HG03571 (cell line): Measurements from ENCODE around the gene RNF222.
A peak's percentile ranks its signal among the peaks of the same experiment; 100 is the strongest.
"Not testable (repeated sequence)": the region's sequence is repeated elsewhere in the genome, so short reads cannot be mapped to it uniquely, and the experiment has no call there.

Source experiments
- ATAC-seq: cut with Tn5 transposase; IDR thresholded peaks from one replicate; pipeline ENCODE4 v1.9.1; 2021; ENCODE audit not compliant: unreplicated experiment

The RNF222 gene

DNA sequence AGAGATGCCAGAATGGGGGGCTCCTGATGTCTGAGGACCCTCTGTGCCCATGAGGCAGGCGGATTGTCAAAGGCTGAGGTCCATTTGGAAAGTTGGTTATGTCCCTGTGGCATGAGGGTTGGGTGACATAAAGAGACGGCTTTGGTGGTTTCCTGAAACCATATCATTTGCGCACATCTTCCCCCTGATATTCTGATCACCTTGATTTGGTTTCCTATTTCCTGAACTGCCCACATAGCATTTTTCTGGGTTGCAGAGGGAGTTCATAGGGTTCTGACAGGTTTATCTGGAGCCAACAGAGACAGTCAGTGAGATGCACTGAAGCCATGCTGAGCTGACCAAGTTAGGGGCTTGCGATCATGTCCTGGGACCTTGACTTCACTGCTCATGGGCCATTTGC, 15.7 kb upstream of the RNF222 start:
- no peak for ATAC-seq

DNA sequence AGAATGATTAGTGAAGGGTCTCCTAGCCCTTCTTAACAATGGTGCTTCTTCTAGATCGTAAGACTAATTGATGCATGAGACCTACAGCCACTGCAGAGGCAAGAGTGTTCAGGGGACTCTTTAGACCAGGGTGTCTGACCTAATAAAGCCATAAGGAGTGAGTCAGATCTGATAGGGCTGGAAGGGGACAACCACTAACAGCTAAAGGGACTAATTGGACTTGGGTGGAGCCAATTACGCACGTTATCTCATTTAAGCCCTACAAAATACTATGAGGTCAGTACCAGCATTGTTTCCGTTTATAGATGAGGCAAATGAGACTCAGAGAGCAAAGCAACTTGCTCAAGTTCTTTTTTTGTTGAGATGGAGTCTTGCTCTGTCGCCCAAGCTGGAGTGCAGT, 14.5 kb upstream of the RNF222 start:
- no peak for ATAC-seq

DNA sequence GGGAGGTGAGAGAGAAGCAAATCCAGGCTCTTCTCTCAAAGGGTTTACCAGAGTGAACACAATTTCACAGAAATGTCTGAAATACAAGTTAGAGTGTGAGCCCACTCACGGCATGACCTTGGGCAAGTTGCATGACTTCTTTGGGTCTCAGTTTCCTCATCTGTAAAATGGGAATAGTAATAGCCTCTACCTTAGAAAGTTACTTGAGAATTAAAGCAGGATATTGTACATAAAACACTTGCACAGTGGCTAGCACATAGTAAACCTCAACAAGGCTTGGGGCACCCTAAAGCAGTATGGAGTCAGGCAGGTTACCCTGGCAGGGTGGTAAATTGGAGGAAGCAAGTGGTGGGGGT, 13.2 kb upstream of the RNF222 start:
- ATAC-seq, result no peak

DNA sequence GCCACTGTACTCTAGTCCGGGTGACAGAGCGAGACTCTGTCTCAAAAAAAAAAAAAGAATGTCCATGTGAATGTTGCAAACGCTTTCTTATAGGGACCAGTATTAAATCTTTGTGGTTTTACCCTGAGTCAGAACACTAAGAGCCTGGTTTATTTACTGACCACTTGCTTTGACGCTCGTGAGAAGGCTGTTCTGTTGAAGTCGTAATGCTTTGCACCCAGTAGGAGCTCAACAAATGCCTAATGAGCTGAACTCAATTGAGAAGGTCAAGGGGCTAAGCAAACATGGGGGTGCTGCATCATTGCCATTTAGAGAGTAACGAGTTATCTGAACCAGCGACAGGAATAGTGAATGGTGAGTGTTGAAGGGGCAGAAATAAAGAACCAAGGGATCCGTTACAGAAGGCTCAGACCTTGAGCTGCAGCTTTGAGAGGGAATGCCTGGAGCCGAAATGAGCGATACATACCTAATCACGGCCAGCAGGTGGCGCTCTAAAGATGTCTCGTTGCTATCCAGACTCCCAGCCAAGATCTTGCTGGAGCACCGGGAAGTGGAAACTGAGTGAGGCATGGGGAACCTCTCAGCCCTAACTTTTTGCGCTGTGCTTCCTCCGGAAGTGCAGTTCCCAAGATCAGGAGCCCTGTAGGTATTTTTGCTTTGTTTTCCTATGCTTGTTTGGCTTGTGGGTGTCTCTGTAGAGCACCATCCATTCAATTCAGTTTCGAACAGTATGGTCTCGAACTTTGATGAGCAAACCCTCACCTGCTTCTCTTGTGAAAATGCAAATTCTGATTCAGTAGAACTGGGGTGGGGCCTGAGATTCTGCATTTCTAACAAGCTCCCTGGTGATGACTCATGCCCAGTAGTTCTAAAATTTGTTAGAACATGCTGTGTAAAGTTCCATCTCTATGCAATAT, 12.6 kb upstream of the RNF222 start:
- ATAC-seq, result no peak

DNA sequence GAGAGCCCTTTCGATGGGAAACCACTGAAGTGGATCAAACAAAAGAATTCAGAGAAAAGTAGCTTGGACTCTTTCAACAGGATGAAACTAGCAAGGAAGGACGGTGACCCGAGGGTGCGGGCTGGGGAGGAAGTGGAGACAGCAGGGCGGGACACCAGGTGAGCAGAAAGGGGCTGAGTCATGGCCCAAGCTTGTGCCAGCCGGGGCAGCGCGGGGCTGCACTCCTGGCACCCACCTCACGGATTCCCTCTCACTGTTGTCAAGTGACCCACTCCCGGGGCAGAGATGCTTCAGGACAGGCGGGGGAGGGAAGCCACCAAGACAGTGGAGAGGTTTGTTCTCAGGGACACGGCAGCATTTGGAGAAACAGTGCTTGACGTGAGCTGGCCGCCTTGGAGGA, 10.7 kb upstream of the RNF222 start:
- no peak for ATAC-seq

DNA sequence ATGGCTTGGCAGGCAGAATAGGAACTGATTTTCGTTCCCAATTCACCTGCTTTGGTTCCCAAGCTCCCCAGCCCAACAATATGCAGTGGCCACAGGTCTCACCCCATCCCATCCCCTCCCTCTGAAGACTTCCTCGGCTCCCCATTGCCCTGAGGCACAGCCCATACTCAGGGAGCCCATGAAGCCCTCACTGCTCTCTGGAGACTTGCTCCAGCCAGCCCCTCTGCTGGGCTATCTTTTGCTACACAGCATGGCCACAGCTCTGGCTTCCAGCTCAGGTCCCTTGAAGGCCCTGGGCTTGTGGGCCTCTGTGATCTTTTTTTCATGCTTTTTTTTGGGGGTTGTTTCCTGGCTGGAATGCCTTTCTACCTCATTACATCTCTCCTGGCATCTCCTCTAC, 8.5 kb upstream of the RNF222 start:
- no peak for ATAC-seq

DNA sequence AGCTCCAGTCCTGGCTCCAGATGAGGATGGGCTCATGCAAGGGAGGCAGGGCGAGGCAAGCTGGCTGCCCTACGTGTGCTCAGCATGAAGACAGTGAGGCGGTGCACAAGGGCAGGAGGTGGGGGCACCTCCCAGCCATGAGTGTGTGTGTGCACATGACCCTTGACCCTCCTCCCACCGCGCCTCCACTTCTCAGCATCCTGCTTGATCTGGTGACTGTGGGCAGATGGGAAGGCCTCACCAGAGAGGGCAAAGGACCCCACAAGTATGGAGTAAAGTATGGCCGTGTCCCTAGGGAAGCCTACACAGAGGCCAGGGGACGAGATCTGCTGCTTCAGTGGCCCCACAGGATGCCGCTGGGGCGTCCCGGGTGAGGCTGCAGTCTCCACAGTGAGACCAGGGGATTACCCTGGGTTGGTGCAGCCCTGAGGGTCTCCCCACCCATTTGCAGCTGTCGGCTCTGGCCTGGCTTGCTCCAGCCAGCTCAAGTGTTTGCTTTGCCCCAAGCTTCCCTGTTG, 7.9 kb upstream of the RNF222 start:
- no peak for ATAC-seq

DNA sequence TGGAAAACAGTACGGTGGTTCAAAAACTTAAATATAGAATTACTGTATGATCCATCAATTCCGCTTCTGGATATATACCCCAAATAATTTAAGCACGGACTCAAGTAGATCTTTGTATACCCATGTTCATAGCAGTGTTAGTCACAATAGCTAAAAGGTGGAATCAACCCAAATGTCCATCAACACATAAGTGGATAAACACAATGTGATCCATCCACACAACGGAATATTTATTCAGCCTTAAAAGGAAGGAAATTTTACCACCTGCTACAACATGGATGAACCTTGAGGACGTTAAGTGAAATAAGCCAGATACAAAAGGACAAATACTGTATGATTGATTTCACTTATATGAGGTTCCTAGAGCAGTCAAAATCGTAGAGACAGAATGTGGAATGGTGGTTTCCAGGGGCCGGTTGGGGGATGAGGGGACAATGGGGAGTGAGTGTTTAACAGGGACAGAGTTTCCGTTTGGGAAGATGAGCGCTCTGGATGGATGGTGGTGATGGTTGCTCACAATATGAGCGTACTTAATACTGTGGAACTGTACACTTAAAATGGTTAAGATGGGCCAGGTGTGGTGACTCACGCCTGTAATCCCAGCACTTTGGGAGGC, 5.4 kb upstream of the RNF222 start:
- no peak for ATAC-seq

DNA sequence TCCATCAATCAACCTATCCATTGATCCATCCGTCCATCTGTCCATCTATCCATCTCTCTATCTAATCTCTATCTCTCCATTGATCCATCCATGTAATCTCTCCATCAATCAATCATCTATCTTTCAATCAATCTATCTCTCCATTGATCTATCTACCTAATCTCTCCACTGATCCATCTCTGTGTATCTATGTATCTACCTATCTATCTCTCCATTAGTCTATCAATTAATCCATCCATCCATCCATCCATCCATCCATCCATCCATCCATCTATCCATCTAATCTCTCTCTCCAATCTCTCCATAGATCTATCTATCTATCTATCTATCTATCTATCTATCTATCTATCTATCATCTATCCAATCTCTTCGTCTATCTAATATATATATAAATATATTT, 3.5 kb upstream of the RNF222 start:
- no peak for ATAC-seq

DNA sequence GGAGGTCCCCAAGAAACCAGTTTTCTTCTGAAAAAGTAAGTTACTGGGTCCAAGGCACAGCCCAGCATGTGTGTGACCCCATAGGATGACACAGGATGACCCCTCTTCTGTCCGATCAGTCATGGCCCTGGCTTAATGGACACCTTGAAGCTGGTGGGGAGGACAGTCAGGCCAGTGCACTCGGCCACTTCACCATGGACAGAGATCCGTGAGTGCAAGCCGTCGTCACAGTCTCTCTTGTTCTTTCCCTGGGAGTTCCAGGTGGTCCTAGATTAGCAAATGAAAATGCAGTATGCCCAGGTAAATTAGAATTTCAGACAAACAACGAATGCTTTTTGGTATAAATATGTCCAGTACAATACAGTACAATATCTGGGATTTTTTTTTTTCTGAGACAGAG, 1.4 kb upstream of the RNF222 start:
- ATAC-seq, result no peak

DNA sequence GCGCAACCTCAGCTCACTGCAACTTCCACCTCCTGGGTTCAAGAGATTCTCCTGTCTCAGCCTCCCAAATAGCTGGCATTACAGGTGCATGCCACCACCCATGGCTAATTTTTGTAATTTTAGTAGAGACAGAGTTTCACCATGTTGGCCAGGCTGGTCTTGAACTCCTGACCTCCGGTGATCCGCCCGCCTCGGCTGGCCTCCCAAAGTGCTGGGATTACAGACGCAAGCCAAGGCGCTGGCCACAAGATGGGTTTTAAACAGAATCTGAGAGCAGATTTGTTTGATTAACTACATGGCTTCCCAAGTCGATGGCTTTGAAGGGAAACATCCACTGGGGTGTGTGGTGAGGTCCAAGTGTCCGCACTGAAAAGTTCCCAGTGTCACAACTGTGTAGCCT, 3.1 kb downstream of the RNF222 start:
- not testable (repeated sequence) for ATAC-seq

DNA sequence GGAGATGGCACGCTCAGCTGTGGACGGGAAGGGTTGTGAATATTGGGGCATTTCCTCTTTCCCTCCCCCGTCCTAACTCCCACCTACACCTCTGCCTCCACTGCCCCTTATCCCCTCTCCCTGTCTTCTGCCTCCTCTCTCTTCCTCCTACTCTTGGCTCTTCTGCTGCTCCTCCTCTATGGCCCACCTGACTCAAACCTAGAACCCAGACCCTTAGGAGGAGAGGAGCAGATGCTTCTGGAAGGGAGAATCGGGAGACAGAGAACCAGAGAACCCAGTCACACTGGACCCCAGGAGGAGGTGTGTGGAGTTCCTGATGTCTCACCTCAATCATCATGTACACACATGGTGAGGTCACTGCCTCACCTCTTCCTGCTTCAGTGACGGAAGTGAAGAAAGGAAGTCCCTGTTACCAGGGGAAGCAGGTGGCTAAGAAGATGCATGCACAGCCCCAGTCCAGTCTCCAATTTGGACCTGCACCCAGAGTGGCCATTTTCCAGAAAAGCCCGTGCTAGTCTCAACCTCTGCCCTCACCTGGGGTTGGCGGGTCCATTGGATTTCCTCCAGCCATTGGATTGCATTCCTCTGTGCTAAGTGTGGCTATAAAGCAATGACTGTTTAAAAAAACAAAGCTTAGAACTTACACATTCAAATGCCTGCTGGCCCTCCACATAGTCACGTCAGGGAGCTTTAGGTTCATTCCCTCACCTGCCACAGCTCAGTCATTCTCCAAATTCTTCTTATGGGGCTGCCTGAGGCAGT, 4.0 kb downstream of the RNF222 start:
- no peak for ATAC-seq

DNA sequence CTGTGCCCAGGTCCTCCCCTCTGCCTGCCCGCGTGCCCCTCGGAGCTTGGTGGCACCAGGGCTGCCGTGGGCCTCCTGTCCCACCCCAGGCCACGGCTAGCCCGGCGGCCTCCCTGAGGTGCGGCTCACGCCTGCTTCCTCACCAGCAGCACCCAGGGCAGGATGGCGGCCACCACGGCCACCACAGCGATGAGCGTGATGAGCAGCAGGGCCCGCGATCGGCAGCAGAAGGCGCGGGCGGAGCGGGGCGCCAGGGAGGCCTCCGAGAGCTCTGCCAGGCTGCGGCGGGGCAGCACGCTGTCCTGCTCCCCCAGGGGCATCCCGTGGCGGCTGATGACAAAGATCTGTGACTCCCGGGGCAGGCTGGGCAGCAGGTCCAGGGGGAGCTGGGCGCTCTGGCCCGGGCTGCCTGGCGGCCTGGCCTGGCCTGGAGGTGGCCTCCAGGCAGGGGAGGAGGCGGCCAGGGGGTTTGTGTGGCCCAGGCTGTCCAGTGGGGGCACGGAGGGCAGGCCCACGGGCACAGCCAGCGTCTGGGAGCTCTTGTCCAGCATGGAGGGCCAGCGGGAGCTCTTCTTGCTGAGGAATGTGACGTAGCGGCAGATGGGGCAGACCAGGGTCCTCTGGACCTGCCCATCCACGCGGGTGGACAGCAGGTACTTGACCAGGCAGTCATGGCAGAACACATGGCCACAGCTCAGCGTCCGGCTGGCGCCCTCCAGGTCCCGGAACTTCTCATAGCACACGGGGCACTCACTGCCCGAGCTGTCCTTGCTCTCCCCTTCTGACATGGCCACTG, 4.8 kb downstream of the RNF222 start:
- no peak for ATAC-seq

DNA sequence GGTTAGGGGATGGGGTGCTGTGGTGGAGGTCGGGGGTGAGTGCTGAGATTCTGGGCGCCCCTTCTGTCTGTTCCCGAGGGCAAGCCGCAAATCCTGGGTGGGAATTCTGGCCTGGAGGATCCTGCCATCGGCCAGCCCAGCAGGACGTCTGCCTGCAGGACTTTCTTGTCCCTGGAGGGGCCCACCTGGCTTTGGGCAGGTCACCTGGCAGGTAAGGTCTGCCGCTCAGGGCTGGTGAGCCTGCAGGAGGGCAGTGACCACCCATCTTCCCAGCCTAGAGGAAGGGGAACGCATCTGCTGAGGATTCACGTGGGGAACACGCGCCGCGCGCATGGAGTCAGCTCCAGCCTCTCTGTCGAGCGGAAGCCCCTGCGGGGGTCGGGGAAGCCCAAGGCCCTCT, 5.4 kb downstream of the RNF222 start:
- no peak for ATAC-seq

DNA sequence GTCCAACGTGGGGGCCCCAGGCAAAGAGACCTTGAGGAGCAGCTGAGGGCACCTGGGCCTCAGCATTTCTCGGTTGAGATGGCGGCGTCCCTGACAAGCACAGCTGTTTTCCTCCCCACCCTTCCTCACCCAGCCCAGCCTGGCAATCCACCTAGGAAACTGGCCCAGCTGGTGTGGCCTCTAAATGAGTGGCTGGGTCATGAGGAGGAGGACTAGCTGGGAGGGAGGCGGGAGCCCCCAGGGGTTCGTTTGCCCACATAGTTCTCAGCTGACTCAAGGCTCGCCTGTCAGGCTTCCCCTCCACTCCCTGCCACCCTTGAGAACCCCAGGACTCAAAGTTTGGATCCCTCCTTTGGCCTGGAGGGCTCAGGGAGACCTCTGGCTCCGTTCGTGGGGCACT, 5.9 kb downstream of the RNF222 start:
- ATAC-seq, result no peak

DNA sequence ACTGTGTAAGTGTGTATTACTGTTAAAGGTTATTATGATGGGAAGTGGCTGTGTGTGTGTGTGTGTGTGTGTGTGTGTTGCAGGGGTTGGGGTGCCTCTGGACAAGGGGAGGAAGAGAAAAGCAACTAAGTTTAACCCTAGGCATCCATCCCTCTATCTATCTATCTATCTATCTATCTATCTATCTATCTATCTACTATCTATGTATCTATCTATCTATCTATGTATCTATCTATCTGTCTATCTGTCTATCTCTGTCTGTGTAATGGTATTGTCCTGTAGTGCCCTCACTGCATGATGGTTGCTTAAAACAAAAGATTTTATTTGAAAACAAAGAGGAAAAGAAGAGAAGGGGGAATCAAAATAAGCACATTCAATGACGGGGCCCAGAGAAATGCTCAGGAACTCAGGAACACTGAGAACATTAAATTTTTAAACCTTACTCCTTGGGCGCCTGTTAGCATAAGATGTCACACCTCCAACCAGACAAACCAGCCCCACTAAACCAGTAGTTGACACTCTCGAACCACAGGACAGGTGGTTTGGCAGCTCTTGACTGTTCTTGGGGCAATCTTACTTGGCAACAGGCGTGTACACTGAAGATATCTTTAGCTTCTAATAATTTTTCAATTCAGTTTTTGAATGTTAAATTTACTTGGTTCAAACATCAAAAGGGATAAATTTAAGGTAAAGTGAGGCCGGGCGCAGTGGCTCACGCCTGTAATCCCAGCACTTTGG, 9.5 kb downstream of the RNF222 start:
- no peak for ATAC-seq

DNA sequence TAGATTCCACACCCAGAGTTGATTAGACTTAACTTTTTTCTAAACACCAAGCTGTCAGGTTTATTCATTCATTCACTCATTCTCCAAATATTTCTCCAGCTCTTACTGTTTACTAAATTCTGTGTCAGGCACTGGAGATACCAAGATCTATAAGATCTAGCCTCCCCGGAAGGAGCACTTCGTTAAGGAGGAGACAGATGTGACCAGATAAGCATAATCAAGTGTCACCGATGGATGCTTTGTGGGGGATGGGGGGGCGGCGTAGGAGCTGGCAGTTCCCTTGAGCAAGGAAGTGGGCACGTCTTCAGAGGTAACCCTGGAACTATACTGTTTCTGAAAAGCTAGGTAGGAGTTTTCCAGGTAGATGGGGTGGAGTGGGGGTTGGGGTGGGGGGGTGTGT, 10.8 kb downstream of the RNF222 start:
- ATAC-seq, result no peak

DNA sequence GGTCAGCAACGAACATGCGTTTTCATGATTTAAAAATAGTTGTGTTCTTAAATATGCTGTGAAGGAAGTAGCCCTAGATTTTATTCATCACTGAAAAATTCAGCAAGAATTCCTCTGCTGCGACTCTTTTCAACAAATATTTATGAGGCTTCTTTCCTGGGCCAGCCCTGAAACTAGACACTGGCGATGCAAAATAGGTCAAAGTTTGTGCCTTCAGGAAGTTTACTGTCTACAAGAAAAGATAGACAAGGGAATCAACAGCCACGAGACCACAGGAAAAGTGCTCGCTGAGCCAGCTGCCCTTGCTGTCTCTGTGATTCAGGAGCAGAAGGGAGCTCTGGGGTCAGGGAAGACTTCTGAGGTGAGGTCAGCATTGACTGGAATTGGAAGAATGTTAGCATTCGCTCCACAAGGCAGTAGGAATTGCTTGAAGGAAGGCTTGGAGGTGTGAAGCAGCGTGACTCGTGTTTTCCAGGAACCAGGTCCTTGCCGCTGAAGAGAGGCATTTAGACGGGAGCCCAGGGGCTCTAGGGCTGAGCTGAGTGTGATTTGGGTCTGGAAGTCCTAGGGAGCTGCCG, 12.7 kb downstream of the RNF222 start:
- ATAC-seq, result no peak

DNA sequence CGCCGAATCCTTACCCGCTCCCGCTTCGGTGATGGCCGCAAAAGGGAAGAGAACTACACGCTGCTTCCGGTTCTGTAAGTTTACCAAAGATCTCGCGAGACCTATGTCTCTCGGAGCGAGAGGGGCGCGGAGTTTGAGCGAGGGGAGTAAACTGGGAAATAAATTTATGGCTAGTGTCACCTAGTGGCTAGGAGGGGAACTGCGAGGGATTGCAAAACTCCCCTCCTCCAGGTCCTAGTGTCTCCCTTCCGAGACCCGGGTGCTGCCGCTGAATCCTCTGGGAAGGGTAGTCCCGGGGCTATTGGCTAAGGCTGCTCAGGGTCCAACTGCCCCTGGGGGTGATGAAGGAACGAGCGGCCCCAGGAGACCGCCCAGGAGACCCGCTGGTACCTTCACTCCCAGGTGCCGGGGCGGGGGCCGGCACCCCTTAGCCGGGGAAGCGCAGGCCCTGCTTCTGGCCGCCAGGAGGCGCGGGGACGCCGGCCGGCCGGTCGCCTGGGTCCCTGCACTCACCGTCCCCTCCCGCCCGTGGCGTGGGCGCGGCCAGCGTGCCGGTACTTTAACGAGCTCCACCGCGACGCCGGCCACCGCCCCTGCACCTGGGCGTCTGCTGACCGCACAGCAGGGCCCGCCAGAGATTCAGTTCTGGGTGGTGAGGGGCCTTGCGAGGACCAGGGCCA, 14.3 kb downstream of the RNF222 start, which contains the start of gene RPL26:
RPL26 (minus strand) TSS at position 51 of the 680 bp plus-strand sequence. CDS start 883 bp downstream, outside the sequence.
- peak; percentile 92 for ATAC-seq
